ENCODE data around the gene GLMN. TPM values are rescaled to one million over a fixed set of nuclear protein-coding genes. Genes with fewer than 3 reads are reported as not detected.
"Not testable (repeated sequence)": the region's sequence is repeated elsewhere in the genome, so short reads cannot be mapped to it uniquely, and the experiment has no call there.

The GLMN gene
- polyA plus RNA-seq, 1 of the 3 experiments (the other 2 are of a cell fraction), result 2.3 TPM

- TF ChIP-seq RFX5 (IDR thresholded peaks at IDR 0.05; ENCODE audit: low read length) (no peak), MXI1 (IDR thresholded peaks at IDR 0.05; ENCODE audit: low read depth, low read length) (no peak), TEAD4 (IDR thresholded peaks at IDR 0.05; ENCODE audit: borderline replicate concordance, insufficient read depth) (no peak), TAF1 (IDR thresholded peaks at IDR 0.05; ENCODE audit: borderline replicate concordance, low read depth, low read length) (no peak)
- TF ChIP-seq, protein P1, sequence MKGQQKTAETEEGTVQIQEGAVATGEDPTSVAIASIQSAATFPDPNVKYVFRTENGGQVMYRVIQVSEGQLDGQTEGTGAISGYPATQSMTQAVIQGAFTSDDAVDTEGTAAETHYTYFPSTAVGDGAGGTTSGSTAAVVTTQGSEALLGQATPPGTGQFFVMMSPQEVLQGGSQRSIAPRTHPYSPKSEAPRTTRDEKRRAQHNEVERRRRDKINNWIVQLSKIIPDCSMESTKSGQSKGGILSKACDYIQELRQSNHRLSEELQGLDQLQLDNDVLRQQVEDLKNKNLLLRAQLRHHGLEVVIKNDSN (IDR thresholded peaks at IDR 0.05; ENCODE audit: borderline replicate concordance, low read depth), result no peak
- Histone ChIP-seq H3K4me2 (no peak overlapping the region), H3K4me1 (ENCODE audit: control insufficient read depth in 1 of 2, insufficient read depth in 2 of 2, low read depth in 1 of 2, low read length in 1 of 2) (no peaks in the 10 kb centered on the region), H4K20me1 (ENCODE audit: insufficient read depth) (no peaks in the 10 kb centered on the region), H3K9me2 (no peaks in the 10 kb centered on the region), H3K79me2 (ENCODE audit: insufficient read depth) (no peaks in the 10 kb centered on the region), H3K27ac (ENCODE audit: low read depth in 2 of 2, low read length in 1 of 2) (no peak overlapping the region), H3K36me3 (replicated peaks in 1 of 2; ENCODE audit: control insufficient read depth in 1 of 2, insufficient read depth in 2 of 2, low read length in 1 of 2) (peaks cover 30 to 32% of the 10 kb centered on the region in 2 experiments), H3K9me3 (no peaks in the 10 kb centered on the region), H3K4me3 (ENCODE audit: low read depth in 2 of 2, low read length in 1 of 2) (no peak overlapping the region), H3K27me3 (ENCODE audit: insufficient read depth) (no peaks in the 10 kb centered on the region), H2AFZ (ENCODE audit: low read depth) (no peak overlapping the region), H3F3A (replicated peaks; ENCODE audit: insufficient read depth) (peaks cover 8% of the 10 kb centered on the region), H3K9ac (no peak overlapping the region)
- WGBS (ENCODE audit: low lambda C conversion rate), result 89% methylated on average over 1 of the region's 1 CpG
- CTCF ChIA-PET, result interaction anchor here (1.2 kb wide), 1 partner anchor 13 kb away, joined by 3 read pairs; no protein-coding TSS in a partner anchor
- DNase-seq, result no peak
- POLR2A ChIA-PET, result no interaction called here
Measured at GRCh38 chr1:92259350-92259749, 39.4 kb downstream of the GLMN start.

GRCh38 chr1:92254714-92255113 lies 44.1 kb downstream of the GLMN start:
- POLR2A ChIA-PET; H3K4me2 ChIP-seq; H3K9me3 ChIP-seq; H3F3A ChIP-seq (replicated peaks; ENCODE audit: insufficient read depth); DNase-seq; H3K79me2 ChIP-seq (ENCODE audit: insufficient read depth); CTCF ChIA-PET; H4K20me1 ChIP-seq (ENCODE audit: insufficient read depth); H3K4me1 ChIP-seq (ENCODE audit: control insufficient read depth in 1 of 2, insufficient read depth in 2 of 2, low read depth in 1 of 2, low read length in 1 of 2); H3K27me3 ChIP-seq (ENCODE audit: insufficient read depth); H2AFZ ChIP-seq (ENCODE audit: low read depth); H3K27ac ChIP-seq (ENCODE audit: low read depth in 2 of 2, low read length in 1 of 2); H3K9me2 ChIP-seq; H3K4me3 ChIP-seq (ENCODE audit: low read depth in 2 of 2, low read length in 1 of 2); H3K9ac ChIP-seq: not testable (repeated sequence)
- WGBS (ENCODE audit: low lambda C conversion rate), result 61% methylated on average over 3 of the region's 3 CpGs
- H3K36me3 ChIP-seq (replicated peaks in 1 of 2; ENCODE audit: control insufficient read depth in 1 of 2, insufficient read depth in 2 of 2, low read length in 1 of 2), result peaks cover 11 to 13% of the 10 kb centered on the region in 2 experiments

- Histone ChIP-seq H3K4me3 (ENCODE audit: low read depth in 2 of 2, low read length in 1 of 2) (no peak overlapping the region), H3K79me2 (ENCODE audit: insufficient read depth) (no peaks in the 10 kb centered on the region), H3K36me3 (replicated peaks in 1 of 2; ENCODE audit: control insufficient read depth in 1 of 2, insufficient read depth in 2 of 2, low read length in 1 of 2) (peaks cover 20 to 28% of the 10 kb centered on the region in 2 experiments), H3F3A (replicated peaks; ENCODE audit: insufficient read depth) (no peaks in the 10 kb centered on the region), H4K20me1 (ENCODE audit: insufficient read depth) (no peaks in the 10 kb centered on the region), H3K27ac (ENCODE audit: low read depth in 2 of 2, low read length in 1 of 2) (no peak overlapping the region), H3K4me2 (no peak overlapping the region), H3K27me3 (ENCODE audit: insufficient read depth) (no peaks in the 10 kb centered on the region), H3K9ac (no peak overlapping the region), H3K9me2 (no peaks in the 10 kb centered on the region), H3K4me1 (ENCODE audit: control insufficient read depth in 1 of 2, insufficient read depth in 2 of 2, low read depth in 1 of 2, low read length in 1 of 2) (no peaks in the 10 kb centered on the region; a peak in 1 of 4 replicates), H3K9me3 (no peaks in the 10 kb centered on the region), H2AFZ (ENCODE audit: low read depth) (no peak overlapping the region)
- DNase-seq, result no peak
- ChIA-PET POLR2A (no interaction called here), CTCF (no interaction called here)
- WGBS (ENCODE audit: low lambda C conversion rate), result 100% methylated on average over 1 of the region's 1 CpG
- TF ChIP-seq JUND (IDR thresholded peaks at IDR 0.05), result no peak
- no peak for TF ChIP-seq REST (IDR thresholded peaks at IDR 0.05; ENCODE audit: low read depth, low read length)
- no peak for TF ChIP-seq ELF1 (IDR thresholded peaks at IDR 0.05)
- no peak for TF ChIP-seq PBX3 (IDR thresholded peaks at IDR 0.05)
- TF ChIP-seq, protein P1 (IDR thresholded peaks at IDR 0.05; ENCODE audit: borderline replicate concordance, low read depth), result no peak
- TF ChIP-seq FOXJ3 (CRISPR knock-in tag; IDR thresholded peaks at IDR 0.05), result no peak
- no peak for TF ChIP-seq RFX5 (IDR thresholded peaks at IDR 0.05; ENCODE audit: low read length)
- TF ChIP-seq RXRA (IDR thresholded peaks at IDR 0.05; ENCODE audit: borderline replicate concordance, low read depth), result no peak
- TF ChIP-seq GABPA (IDR thresholded peaks at IDR 0.05; ENCODE audit: low read depth), result no peak
- no peak for TF ChIP-seq FOSL2 (IDR thresholded peaks at IDR 0.05; ENCODE audit: borderline replicate concordance, low read depth)
- no peak for TF ChIP-seq TEAD4 (IDR thresholded peaks at IDR 0.05; ENCODE audit: borderline replicate concordance, insufficient read depth)
- no peak for TF ChIP-seq IRF3 (IDR thresholded peaks at IDR 0.05; ENCODE audit: low read depth, low read length)
Measured at GRCh38 chr1:92244376-92244775, 54.4 kb downstream of the GLMN start.

Data from SK-N-SH (cell line).